WTC11 (cell line): ENCODE data around the gene CCDC51. TPM values are rescaled to one million over a fixed set of nuclear protein-coding genes. Genes with fewer than 3 reads are reported as not detected.
A peak's percentile ranks its signal among the peaks of the same experiment; 100 is the strongest.

ENCODE experiments used
- ATAC-seq: fragments of 200-7000 bp; cut with Tn5 transposase; 2 replicates; pipeline ENCODE4 v1.10.0; 2021; ENCODE audit warnings: mild to moderate bottlenecking, moderate library complexity
- CTCF ChIA-PET: fragments of 300-600 bp; sonication (Branson Sonifier 250); formaldehyde crosslinking; loops from one replicate; lab custom pipeline; 2021; ENCODE audit warnings: antibody characterized with exemption; lab: Charles Lee
- POLR2A ChIA-PET: fragments of 350-600 bp; sonication (Branson Sonifier 250); formaldehyde crosslinking; loops from one replicate; lab custom pipeline; 2021; ENCODE audit warnings: antibody characterized with exemption; lab: Charles Lee
- DNase-seq: peaks from one replicate; pipeline ENCODE4 v3.0.0; 2021; ENCODE audit warnings: low spot score
- H3K27ac Mint-ChIP-seq: 2 replicates; pipeline ENCODE4 v1.8.0; 2021; ENCODE audit warnings: mixed read lengths
- H3K27me3 Mint-ChIP-seq: 2 replicates; pipeline ENCODE4 v1.8.0; 2021; ENCODE audit warnings: low read depth, mild to moderate bottlenecking, moderate library complexity, mixed read lengths
- H3K36me3 Mint-ChIP-seq: 2 replicates; pipeline ENCODE4 v1.8.0; 2021; ENCODE audit warnings: mixed read lengths
- H3K4me1 Mint-ChIP-seq: 2 replicates; pipeline ENCODE4 v1.8.0; 2022; ENCODE audit warnings: mixed read lengths
- H3K4me3 Mint-ChIP-seq: 2 replicates; pipeline ENCODE4 v1.8.0; 2021; ENCODE audit warnings: mild to moderate bottlenecking, moderate library complexity, mixed read lengths
- H3K9me3 Mint-ChIP-seq: 2 replicates; pipeline ENCODE4 v1.8.0; 2021; ENCODE audit warnings: mixed read lengths
- ATF6 ChIP-seq: sonication (generic); formaldehyde crosslinking; IDR thresholded peaks from 2 replicates; pipeline ENCODE4 v1.8.1; 2023; ENCODE audit warnings: mild to moderate bottlenecking, missing genetic modification reagents
- CREB1 ChIP-seq: sonication (generic); formaldehyde crosslinking; IDR thresholded peaks from 2 replicates; pipeline ENCODE4 v1.8.0; 2023; ENCODE audit warnings: mild to moderate bottlenecking, missing genetic modification reagents
- CREM ChIP-seq: sonication (generic); formaldehyde crosslinking; IDR thresholded peaks from 2 replicates; pipeline ENCODE4 v1.8.1; 2022; ENCODE audit warnings: mild to moderate bottlenecking, missing genetic modification reagents, moderate library complexity
- ESRRA ChIP-seq: sonication (generic); formaldehyde crosslinking; IDR thresholded peaks from 2 replicates; pipeline ENCODE4 v1.8.1; 2022; ENCODE audit warnings: mild to moderate bottlenecking, missing genetic modification reagents, borderline replicate concordance
- FOXJ3 ChIP-seq: sonication (generic); formaldehyde crosslinking; IDR thresholded peaks from 2 replicates; pipeline ENCODE4 v1.9.0; 2021; ENCODE audit warnings: missing genetic modification reagents, mild to moderate bottlenecking, borderline replicate concordance
- FOXP1 ChIP-seq: sonication (generic); formaldehyde crosslinking; IDR thresholded peaks from 2 replicates; pipeline ENCODE4 v1.8.0; 2022; ENCODE audit warnings: missing genetic modification reagents, mild to moderate bottlenecking, moderate library complexity, borderline replicate concordance
- FOXP4 ChIP-seq: sonication (generic); formaldehyde crosslinking; IDR thresholded peaks from 2 replicates; pipeline ENCODE4 v1.8.0; 2022; ENCODE audit warnings: mild to moderate bottlenecking, missing genetic modification reagents
- HMGXB4 ChIP-seq: sonication (generic); formaldehyde crosslinking; IDR thresholded peaks from 2 replicates; pipeline ENCODE4 v1.8.1; 2023; ENCODE audit warnings: mild to moderate bottlenecking, moderate library complexity, missing genetic modification reagents
- MYBL2 ChIP-seq: sonication (generic); formaldehyde crosslinking; IDR thresholded peaks from 2 replicates; pipeline ENCODE4 v1.8.1; 2023; ENCODE audit warnings: mild to moderate bottlenecking, moderate library complexity, missing genetic modification reagents
- OVOL2 ChIP-seq: fragments of 250-450 bp; sonication (Bioruptor Pico); IDR thresholded peaks from 2 replicates; pipeline ENCODE4 v1.9.0; 2021; ENCODE audit warnings: mild to moderate bottlenecking, borderline replicate concordance
- PRRX2 ChIP-seq: fragments of 250-450 bp; sonication (Bioruptor Pico); IDR thresholded peaks from 2 replicates; pipeline ENCODE4 v1.8.0; 2021; ENCODE audit warnings: mild to moderate bottlenecking
- RORB ChIP-seq: fragments of 250-450 bp; sonication (Bioruptor Pico); IDR thresholded peaks from 2 replicates; pipeline ENCODE4 v1.9.0; 2021; ENCODE audit warnings: mild to moderate bottlenecking
- SMAD3 ChIP-seq: sonication (generic); formaldehyde crosslinking; IDR thresholded peaks from 2 replicates; pipeline ENCODE4 v1.8.0; 2022; ENCODE audit warnings: missing genetic modification reagents, mild to moderate bottlenecking, borderline replicate concordance
- SMAD4 ChIP-seq: sonication (generic); formaldehyde crosslinking; IDR thresholded peaks from 2 replicates; pipeline ENCODE4 v1.8.0; 2022; ENCODE audit warnings: mild to moderate bottlenecking, missing genetic modification reagents
- SP1 ChIP-seq: sonication (generic); formaldehyde crosslinking; conservative IDR thresholded peaks from 2 replicates; pipeline ENCODE4 v1.8.1; 2022; ENCODE audit warnings: missing genetic modification reagents
- TEAD1 ChIP-seq: sonication (generic); formaldehyde crosslinking; IDR thresholded peaks from 2 replicates; pipeline ENCODE4 v1.8.0; 2022; ENCODE audit warnings: mild to moderate bottlenecking, missing genetic modification reagents
- TEAD4 ChIP-seq: sonication (generic); formaldehyde crosslinking; IDR thresholded peaks from 2 replicates; pipeline ENCODE4 v1.8.0; 2022; ENCODE audit warnings: mild to moderate bottlenecking, missing genetic modification reagents
- ZBTB21 ChIP-seq: sonication (generic); formaldehyde crosslinking; IDR thresholded peaks from 2 replicates; pipeline ENCODE4 v1.8.1; 2023; ENCODE audit warnings: mild to moderate bottlenecking, missing genetic modification reagents, borderline replicate concordance
- ZNF121 ChIP-seq: sonication (generic); formaldehyde crosslinking; IDR thresholded peaks from 2 replicates; pipeline ENCODE4 v1.8.0; 2023; ENCODE audit warnings: missing genetic modification reagents
- ZNF232 ChIP-seq: sonication (generic); formaldehyde crosslinking; IDR thresholded peaks from 2 replicates; pipeline ENCODE4 v1.8.0; 2022; ENCODE audit warnings: mild to moderate bottlenecking, missing genetic modification reagents
- ZNF317 ChIP-seq: sonication (generic); formaldehyde crosslinking; IDR thresholded peaks from 2 replicates; pipeline ENCODE4 v1.8.1; 2023; ENCODE audit warnings: low read depth, mild to moderate bottlenecking, moderate library complexity, missing genetic modification reagents, borderline replicate concordance
- total RNA-seq: library from RNA; stranded (reverse); gene quantifications from 3 replicates; pipeline ENCODE4 v1.2.3, GENCODE V29; 2021
- TF ChIP-seq, protein P1 (sequence below): sonication (generic); formaldehyde crosslinking; IDR thresholded peaks from 2 replicates; pipeline ENCODE4 v1.8.1; 2022; ENCODE audit warnings: mild to moderate bottlenecking, moderate library complexity, missing genetic modification reagents
- TF ChIP-seq, protein P2 (sequence below): fragments of 250-450 bp; sonication (Bioruptor Pico); IDR thresholded peaks from 2 replicates; pipeline ENCODE4 v1.9.0; 2021; ENCODE audit warnings: mild to moderate bottlenecking
- TF ChIP-seq, protein P3 (sequence below): sonication (generic); formaldehyde crosslinking; IDR thresholded peaks from 2 replicates; pipeline ENCODE4 v1.8.0; 2023; ENCODE audit warnings: mild to moderate bottlenecking, missing genetic modification reagents
- TF ChIP-seq, protein P4 (sequence below): sonication (generic); formaldehyde crosslinking; IDR thresholded peaks from 2 replicates; pipeline ENCODE4 v1.8.1; 2022; ENCODE audit warnings: missing genetic modification reagents, borderline replicate concordance
- TF ChIP-seq, protein P5 (sequence below): sonication (generic); formaldehyde crosslinking; IDR thresholded peaks from 2 replicates; pipeline ENCODE4 v1.8.0; 2023; ENCODE audit warnings: missing genetic modification reagents

Gene CCDC51
- total RNA-seq, 1 experiment from 2014 or later: 25.1 TPM

GRCh38 chr3:48474619-48475018 is 34.7 kb upstream of the CCDC51 start:
- Mint-ChIP-seq H3K9me3 (no peaks in the 10 kb centered on the region), H3K27ac (peak overlapping the region; percentile 79), H3K36me3 (no peaks in the 10 kb centered on the region; the same call in none of the 2 replicates), H3K4me3 (peak overlapping the region; percentile 14), H3K4me1 (peaks cover 41% of the 10 kb centered on the region), H3K27me3 (no peaks in the 10 kb centered on the region; the same call in none of the 2 replicates)
- ATAC-seq: peak; percentile 70
- CTCF ChIA-PET: interaction anchor here (0.8 to 6.3 kb wide), 19 partner anchors 9 to 1197 kb away, joined by 3 to 168 read pairs (median 4); partner anchors contain the start of genes CCDC51, PFKFB4, SHISA5 and SLC26A6
- DNase-seq: peak; percentile 78
- POLR2A ChIA-PET: interaction anchor here (0.6 to 3.3 kb wide), 8 partner anchors 8 to 161 kb away, joined by 3 to 21 read pairs (median 3); partner anchors contain the start of genes CCDC51, PFKFB4, SHISA5 and SLC26A6
- no peak for TF ChIP-seq RORB (CRISPR knock-in tag)
- TF ChIP-seq HMGXB4 (CRISPR knock-in tag): no peak
- no peak for TF ChIP-seq ATF6 (CRISPR knock-in tag)
- peak; percentile 95 for TF ChIP-seq TEAD1 (CRISPR knock-in tag)
- TF ChIP-seq ZNF121 (CRISPR knock-in tag): 0 out of 2 replicates have a peak, but pooled peaks have one; percentile 69
- no peak for TF ChIP-seq TEAD4 (CRISPR knock-in tag)
- TF ChIP-seq ESRRA (CRISPR knock-in tag): no peak
- TF ChIP-seq, protein P1, sequence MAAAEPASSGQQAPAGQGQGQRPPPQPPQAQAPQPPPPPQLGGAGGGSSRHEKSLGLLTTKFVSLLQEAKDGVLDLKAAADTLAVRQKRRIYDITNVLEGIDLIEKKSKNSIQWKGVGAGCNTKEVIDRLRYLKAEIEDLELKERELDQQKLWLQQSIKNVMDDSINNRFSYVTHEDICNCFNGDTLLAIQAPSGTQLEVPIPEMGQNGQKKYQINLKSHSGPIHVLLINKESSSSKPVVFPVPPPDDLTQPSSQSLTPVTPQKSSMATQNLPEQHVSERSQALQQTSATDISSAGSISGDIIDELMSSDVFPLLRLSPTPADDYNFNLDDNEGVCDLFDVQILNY (CRISPR knock-in tag): no peak
- peak; percentile 54; the same call in 1 of the 2 replicates for TF ChIP-seq SMAD3 (CRISPR knock-in tag)
- TF ChIP-seq CREM (CRISPR knock-in tag): no peak
- TF ChIP-seq, protein P2, sequence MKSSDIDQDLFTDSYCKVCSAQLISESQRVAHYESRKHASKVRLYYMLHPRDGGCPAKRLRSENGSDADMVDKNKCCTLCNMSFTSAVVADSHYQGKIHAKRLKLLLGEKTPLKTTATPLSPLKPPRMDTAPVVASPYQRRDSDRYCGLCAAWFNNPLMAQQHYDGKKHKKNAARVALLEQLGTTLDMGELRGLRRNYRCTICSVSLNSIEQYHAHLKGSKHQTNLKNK: no peak
- no peak for TF ChIP-seq FOXP1 (CRISPR knock-in tag)
- no peak for TF ChIP-seq SMAD4
- TF ChIP-seq FOXJ3 (CRISPR knock-in tag): no peak
- TF ChIP-seq, protein P3, sequence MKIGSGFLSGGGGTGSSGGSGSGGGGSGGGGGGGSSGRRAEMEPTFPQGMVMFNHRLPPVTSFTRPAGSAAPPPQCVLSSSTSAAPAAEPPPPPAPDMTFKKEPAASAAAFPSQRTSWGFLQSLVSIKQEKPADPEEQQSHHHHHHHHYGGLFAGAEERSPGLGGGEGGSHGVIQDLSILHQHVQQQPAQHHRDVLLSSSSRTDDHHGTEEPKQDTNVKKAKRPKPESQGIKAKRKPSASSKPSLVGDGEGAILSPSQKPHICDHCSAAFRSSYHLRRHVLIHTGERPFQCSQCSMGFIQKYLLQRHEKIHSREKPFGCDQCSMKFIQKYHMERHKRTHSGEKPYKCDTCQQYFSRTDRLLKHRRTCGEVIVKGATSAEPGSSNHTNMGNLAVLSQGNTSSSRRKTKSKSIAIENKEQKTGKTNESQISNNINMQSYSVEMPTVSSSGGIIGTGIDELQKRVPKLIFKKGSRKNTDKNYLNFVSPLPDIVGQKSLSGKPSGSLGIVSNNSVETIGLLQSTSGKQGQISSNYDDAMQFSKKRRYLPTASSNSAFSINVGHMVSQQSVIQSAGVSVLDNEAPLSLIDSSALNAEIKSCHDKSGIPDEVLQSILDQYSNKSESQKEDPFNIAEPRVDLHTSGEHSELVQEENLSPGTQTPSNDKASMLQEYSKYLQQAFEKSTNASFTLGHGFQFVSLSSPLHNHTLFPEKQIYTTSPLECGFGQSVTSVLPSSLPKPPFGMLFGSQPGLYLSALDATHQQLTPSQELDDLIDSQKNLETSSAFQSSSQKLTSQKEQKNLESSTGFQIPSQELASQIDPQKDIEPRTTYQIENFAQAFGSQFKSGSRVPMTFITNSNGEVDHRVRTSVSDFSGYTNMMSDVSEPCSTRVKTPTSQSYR (CRISPR knock-in tag): peak; percentile 99
- peak; percentile 68 for TF ChIP-seq SP1
- TF ChIP-seq ZNF232 (CRISPR knock-in tag): no peak
- TF ChIP-seq OVOL2 (CRISPR knock-in tag): no peak
- TF ChIP-seq ZBTB21 (CRISPR knock-in tag): peak; percentile 62; the same call in 1 of the 2 replicates
- TF ChIP-seq MYBL2 (CRISPR knock-in tag): peak; percentile 22; the same call in 1 of the 2 replicates
- TF ChIP-seq ZNF317 (CRISPR knock-in tag): no peak
- TF ChIP-seq PRRX2 (CRISPR knock-in tag): no peak
- no peak for TF ChIP-seq CREB1 (CRISPR knock-in tag)
- TF ChIP-seq, protein P4, sequence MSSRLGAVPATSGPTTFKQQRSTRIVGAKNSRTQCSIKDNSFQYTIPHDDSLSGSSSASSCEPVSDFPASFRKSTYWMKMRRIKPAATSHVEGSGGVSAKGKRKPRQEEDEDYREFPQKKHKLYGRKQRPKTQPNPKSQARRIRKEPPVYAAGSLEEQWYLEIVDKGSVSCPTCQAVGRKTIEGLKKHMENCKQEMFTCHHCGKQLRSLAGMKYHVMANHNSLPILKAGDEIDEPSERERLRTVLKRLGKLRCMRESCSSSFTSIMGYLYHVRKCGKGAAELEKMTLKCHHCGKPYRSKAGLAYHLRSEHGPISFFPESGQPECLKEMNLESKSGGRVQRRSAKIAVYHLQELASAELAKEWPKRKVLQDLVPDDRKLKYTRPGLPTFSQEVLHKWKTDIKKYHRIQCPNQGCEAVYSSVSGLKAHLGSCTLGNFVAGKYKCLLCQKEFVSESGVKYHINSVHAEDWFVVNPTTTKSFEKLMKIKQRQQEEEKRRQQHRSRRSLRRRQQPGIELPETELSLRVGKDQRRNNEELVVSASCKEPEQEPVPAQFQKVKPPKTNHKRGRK (CRISPR knock-in tag): no peak
- TF ChIP-seq, protein P5, sequence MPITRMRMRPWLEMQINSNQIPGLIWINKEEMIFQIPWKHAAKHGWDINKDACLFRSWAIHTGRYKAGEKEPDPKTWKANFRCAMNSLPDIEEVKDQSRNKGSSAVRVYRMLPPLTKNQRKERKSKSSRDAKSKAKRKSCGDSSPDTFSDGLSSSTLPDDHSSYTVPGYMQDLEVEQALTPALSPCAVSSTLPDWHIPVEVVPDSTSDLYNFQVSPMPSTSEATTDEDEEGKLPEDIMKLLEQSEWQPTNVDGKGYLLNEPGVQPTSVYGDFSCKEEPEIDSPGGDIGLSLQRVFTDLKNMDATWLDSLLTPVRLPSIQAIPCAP (CRISPR knock-in tag): no peak
- TF ChIP-seq FOXP4 (CRISPR knock-in tag): peak; percentile 80; the same call in 1 of the 2 replicates
